HepG2 (cell line): ENCODE results near the gene C1QTNF12. TPM values are rescaled to one million over a fixed set of nuclear protein-coding genes. Genes with fewer than 3 reads are reported as not detected.

ENCODE experiments used
- ATAC-seq: fragments of 200-7000 bp; cut with Tn5 transposase; 3 replicates; pipeline ENCODE4 v1.9.1; 2020; ENCODE audit warnings: mild to moderate bottlenecking, moderate library complexity
- BruUV-seq: library from RNA; stranded (reverse); fragments of 400-500 nt; replicated peaks from 2 replicates; lab custom pipeline; 2021; lab: Mats Ljungman, UMichigan
- CTCF ChIA-PET: fragments of 300-600 bp; formaldehyde crosslinking; extraction: SDS; loops from one replicate; lab custom pipeline; 2021; ENCODE audit warnings: low total read pairs, inconsistent platforms, low intra/inter-chr PET ratio; lab: Yijun Ruan, JAX
- POLR2A ChIA-PET: fragments of 350-600 bp; sonication (Branson Sonifier 250); formaldehyde crosslinking; loops from one replicate; lab custom pipeline; 2020; ENCODE audit warnings: antibody characterized with exemption, inconsistent platforms; lab: Yijun Ruan, JAX
- DNase-seq: peaks from one replicate; pipeline ENCODE4 v3.0.0-alpha.2; 2015; ENCODE audit warnings: low spot score
- FAIRE-seq: peaks from 3 replicates; lab custom pipeline; 2011; peaks lifted over from hg19 to GRCh38; lab: Jason Lieb, UNC
- H2AFZ ChIP-seq: one replicate; pipeline ENCODE4 v1.6.1; 2011; ENCODE audit warnings: low read length, inconsistent platforms
- H3K27ac ChIP-seq: fragments of 300-600 bp; 3 replicates; pipeline ENCODE4 v1.8.0; 2011; ENCODE audit warnings: mixed run types, mild to moderate bottlenecking, mixed read lengths, low read length, inconsistent platforms; ENCODE audit not compliant: insufficient read depth; ENCODE audit errors: extremely low read length
- H3K27me3 ChIP-seq, 2 experiments: fragments of 200-600 bp in 1 of 2; 2 replicates in 1 of 2; 3 replicates in 1 of 2; pipeline versions ENCODE4 v1.6.0 to v1.8.0; 2011; ENCODE audit warnings: low read length in 2 of 2, mild to moderate bottlenecking in 2 of 2, moderate library complexity in 2 of 2, inconsistent platforms in 1 of 2; ENCODE audit not compliant: insufficient read depth in 2 of 2, control insufficient read depth in 1 of 2
- H3K36me3 ChIP-seq, 2 experiments: fragments of 200-600 bp in 1 of 2; replicated peaks in 1 of 2; 2 replicates in 1 of 2; 3 replicates in 1 of 2; pipeline versions ENCODE4 v1.5.1 to v1.8.0; 2011; ENCODE audit warnings: low read length in 2 of 2, inconsistent platforms in 1 of 2; ENCODE audit not compliant: insufficient read depth in 2 of 2, control insufficient read depth in 1 of 2
- H3K4me1 ChIP-seq: 2 replicates; pipeline ENCODE4 v1.5.1; 2012; ENCODE audit warnings: low read length, inconsistent platforms; ENCODE audit not compliant: insufficient read depth
- H3K4me2 ChIP-seq: 2 replicates; pipeline ENCODE4 v1.6.0; 2011; ENCODE audit warnings: low read depth, low read length, inconsistent platforms
- H3K4me3 ChIP-seq, 3 experiments: fragments of 200-600 bp in 1 of 3; sonication (generic), shearing (Covaris generic) in 1 of 3; replicated peaks in 1 of 3; 2 replicates each; pipeline ENCODE4 v1.5.1; 2011 to 2016; ENCODE audit warnings: low read length in 3 of 3, inconsistent platforms in 2 of 3, low read depth in 2 of 3, mild to moderate bottlenecking in 2 of 3, control low read depth in 1 of 3, mixed read lengths in 1 of 3; ENCODE audit not compliant: insufficient read depth in 1 of 3
- H3K79me2 ChIP-seq: one replicate; pipeline ENCODE4 v1.6.1; 2011; ENCODE audit warnings: low read length, inconsistent platforms; ENCODE audit not compliant: insufficient read depth
- H3K9ac ChIP-seq: 2 replicates; pipeline ENCODE4 v1.6.0; 2011; ENCODE audit warnings: mild to moderate bottlenecking, low read depth, low read length, inconsistent platforms; ENCODE audit not compliant: insufficient read depth
- H3K9me3 ChIP-seq: 2 replicates; pipeline ENCODE4 v1.5.1; 2012; ENCODE audit warnings: mild to moderate bottlenecking, low read length
- H4K20me1 ChIP-seq: 2 replicates; pipeline ENCODE4 v1.6.0; 2011; ENCODE audit warnings: inconsistent platforms, mild to moderate bottlenecking, low read length, moderate library complexity; ENCODE audit not compliant: insufficient read depth
- KAT7 ChIP-seq: IDR thresholded peaks from 2 replicates; pipeline ENCODE4 v1.6.1; 2018; ENCODE audit warnings: borderline replicate concordance, missing compliant biosample characterization
- KLF11 ChIP-seq: IDR thresholded peaks from 2 replicates; pipeline ENCODE4 v1.6.1; 2016; ENCODE audit warnings: missing compliant biosample characterization
- KLF15 ChIP-seq: sonication (generic); formaldehyde crosslinking; IDR thresholded peaks from 2 replicates; pipeline ENCODE4 v1.8.1; 2023; ENCODE audit warnings: borderline replicate concordance, mild to moderate bottlenecking, inconsistent platforms, missing genetic modification reagents, mixed read lengths
- MIER3 ChIP-seq: IDR thresholded peaks from 2 replicates; pipeline ENCODE4 v1.6.1; 2016; ENCODE audit warnings: missing compliant biosample characterization, borderline replicate concordance
- NFYB ChIP-seq: sonication (generic); formaldehyde crosslinking; IDR thresholded peaks from 2 replicates; pipeline ENCODE4 v1.4.0; 2020; ENCODE audit warnings: missing genetic modification reagents
- NR3C1 ChIP-seq: sonication (generic); formaldehyde crosslinking; IDR thresholded peaks from 2 replicates; pipeline ENCODE4 v1.4.0; 2020; ENCODE audit warnings: missing genetic modification reagents
- PHF8 ChIP-seq: sonication (generic); formaldehyde crosslinking; IDR thresholded peaks from 2 replicates; pipeline ENCODE4 v1.5.0; 2020; ENCODE audit warnings: missing genetic modification reagents
- RERE ChIP-seq: IDR thresholded peaks from 2 replicates; pipeline ENCODE4 v1.6.1; 2016; ENCODE audit warnings: low read depth, missing genetic modification reagents, missing compliant biosample characterization
- SALL1 ChIP-seq: sonication (generic); formaldehyde crosslinking; IDR thresholded peaks from 2 replicates; pipeline ENCODE4 v1.8.0; 2022; ENCODE audit warnings: mild to moderate bottlenecking, missing genetic modification reagents
- SIX1 ChIP-seq: sonication (generic); formaldehyde crosslinking; IDR thresholded peaks from 2 replicates; pipeline ENCODE4 v1.4.0; 2020; ENCODE audit warnings: missing genetic modification reagents, borderline replicate concordance
- SMAD1 ChIP-seq: sonication (generic); formaldehyde crosslinking; IDR thresholded peaks from 2 replicates; pipeline ENCODE4 v1.4.0; 2020; ENCODE audit warnings: missing genetic modification reagents, low read depth, mild to moderate bottlenecking, borderline replicate concordance
- SMYD3 ChIP-seq: sonication (generic); formaldehyde crosslinking; IDR thresholded peaks from 2 replicates; pipeline ENCODE4 v1.8.1; 2023; ENCODE audit warnings: mild to moderate bottlenecking, missing genetic modification reagents
- SOX5 ChIP-seq: IDR thresholded peaks from 2 replicates; pipeline ENCODE4 v1.6.1; 2016; ENCODE audit warnings: borderline replicate concordance
- ZNF18 ChIP-seq: sonication (generic); formaldehyde crosslinking; IDR thresholded peaks from 2 replicates; pipeline ENCODE4 v1.8.0; 2022; ENCODE audit warnings: mild to moderate bottlenecking, missing genetic modification reagents; ENCODE audit not compliant: insufficient replicate concordance
- ZNF431 ChIP-seq: sonication (generic); formaldehyde crosslinking; IDR thresholded peaks from 2 replicates; pipeline ENCODE4 v1.9.0; 2022; ENCODE audit warnings: missing genetic modification reagents, low read depth, mild to moderate bottlenecking, borderline replicate concordance
- ZNF572 ChIP-seq: sonication (generic); formaldehyde crosslinking; IDR thresholded peaks from 2 replicates; pipeline ENCODE4 v1.5.1; 2020; ENCODE audit warnings: mild to moderate bottlenecking, missing genetic modification reagents
- ZNF614 ChIP-seq: IDR thresholded peaks from 2 replicates; pipeline ENCODE4 v1.6.1; 2018; ENCODE audit warnings: missing biosample characterization, missing genetic modification reagents, inconsistent platforms, borderline replicate concordance
- WGBS: methylation state at CpG from one replicate; pipeline ENCODE4 v1.1.6; 2017; ENCODE audit warnings: low lambda C conversion rate; 5-methylcytosine and 5-hydroxymethylcytosine counted together
- in situ Hi-C: cut with HindIII; loops from 2 replicates; pipeline ENCODE4 v1.10.0; 2017; ENCODE audit warnings: low pct_unique_long_range_greater_than_20kb; ENCODE audit not compliant: extremely low pct_ligation_motif_present
- intact Hi-C: fragments of 100-400 bp; cut with micrococcal nuclease; formaldehyde crosslinking; loops from one replicate; pipeline ENCODE4 v1.10.0; 2022; ENCODE audit not compliant: unreplicated experiment
- polyA plus RNA-seq, 8 experiments: library from polyadenylated mRNA; depleted of rRNA in 3 of 8; stranded (reverse) in 7 of 8; unstranded in 1 of 8; fragments of >200 nt; fragmentation: Illumina TruSeq in 4 of 8; extraction: Trizol in 4 of 8; gene quantifications; 2 replicates each; pipeline versions ENCODE4 v1.2.1 to v1.2.3, GENCODE V29; 2011 to 2016; ENCODE audit warnings: low read depth in 4 of 8, missing spikeins in 1 of 8, mixed read lengths in 1 of 8; ENCODE audit not compliant: insufficient read depth in 1 of 8
- total RNA-seq, 5 experiments: library from RNA; depleted of rRNA; stranded (reverse); fragments of >200 nt; fragmentation: Illumina TruSeq; extraction: Trizol; gene quantifications; 2 replicates each; pipeline ENCODE4 v1.2.3, GENCODE V29; 2016; ENCODE audit warnings: low read depth in 1 of 5

Gene C1QTNF12
- total and polyA plus RNA-seq, 2 of the 13 experiments (the other 11 are each of a cell fraction or from before 2014, with no cell fraction given): 0.18 to 0.64 TPM

DNA sequence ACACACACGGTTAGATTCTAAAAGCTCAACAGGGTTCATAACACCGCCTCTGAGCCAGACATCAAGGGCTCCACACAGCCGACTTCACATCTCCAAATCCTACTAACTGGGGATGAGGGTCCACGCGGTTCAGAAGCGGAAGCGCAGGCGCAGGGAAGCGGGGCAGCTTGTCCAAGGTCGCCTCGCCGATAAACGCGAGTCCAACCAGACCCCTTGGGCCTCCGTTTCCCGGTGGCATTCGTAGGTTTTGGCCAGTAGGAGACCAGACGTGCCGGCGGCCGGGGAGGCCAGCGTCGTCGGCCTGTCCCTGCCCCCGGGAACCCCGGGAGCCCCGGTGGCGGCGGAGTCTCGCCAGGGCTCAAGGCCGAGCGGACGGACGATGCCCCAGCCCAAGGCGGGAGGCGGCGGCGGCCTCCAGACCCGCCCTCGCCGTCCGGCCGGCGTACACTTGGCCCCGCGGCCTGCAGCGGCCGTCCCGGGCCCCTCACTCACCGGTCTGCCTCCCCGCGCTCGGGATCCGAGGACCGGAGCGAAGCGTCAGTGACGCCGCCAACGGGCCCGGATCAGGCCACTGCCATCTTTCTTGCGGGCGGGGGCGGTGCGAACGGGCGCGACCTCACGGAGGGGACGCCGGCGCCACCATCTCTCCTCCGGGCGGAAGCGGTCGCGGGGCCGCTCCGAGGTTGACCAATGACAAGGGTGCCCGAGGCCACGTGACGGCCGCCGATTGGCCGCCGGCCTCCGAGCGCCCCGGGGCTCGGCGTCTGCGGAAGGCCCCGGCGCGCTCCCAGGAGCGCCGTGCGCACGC, 14.9 kb downstream of the C1QTNF12 start, which contains the start of gene SDF4:
Gene SDF4 (minus strand): TSS at position 602 of the 808 bp plus-strand sequence. CDS start 3,229 bp downstream, outside the sequence.
- in situ Hi-C loops: no loop called here
- ATAC-seq (peak; percentile 84), FAIRE-seq (peak; percentile 36), DNase-seq (peak; percentile 88)
- H3K27me3 ChIP-seq: no peaks in the 10 kb centered on the region; a peak in 2 of 5 replicates
- POLR2A ChIA-PET: interaction anchor here (0.9 to 2.7 kb wide), 12 partner anchors 8 to 231 kb away, joined by 3 to 25 read pairs (median 6); partner anchors contain the start of genes C1orf159, HES4 and UBE2J2
- H3K9me3 ChIP-seq: no peaks in the 10 kb centered on the region
- WGBS: 0% methylated on average over 5 of the region's 99 CpGs
- H3K27ac ChIP-seq: peak within 1 kb of the TSS; percentile 88
- no TSS peak for BruUV-seq
- intact Hi-C loops: loop anchor here (5.0 to 10.0 kb wide), 3 partner anchors 57 to 227 kb away; partner anchors contain the start of genes HES4 and TTLL10
- H3K79me2 ChIP-seq: peaks cover 41% of the 10 kb centered on the region
- H2AFZ ChIP-seq: no peak within 1 kb of the TSS
- CTCF ChIA-PET: interaction anchor here (0.8 to 2.1 kb wide), 3 partner anchors 108 to 110 kb away, joined by 3 to 5 read pairs (median 3); no protein-coding TSS in a partner anchor
- peaks cover 12 to 20% of the 10 kb centered on the region in 2 experiments; a peak in 4 of 5 replicates for H3K36me3 ChIP-seq
- H4K20me1 ChIP-seq: no peaks in the 10 kb centered on the region
- peaks cover 58% of the 10 kb centered on the region for H3K4me1 ChIP-seq
- peak within 1 kb of the TSS; percentile 73 to 93 (median 91) for H3K4me3 ChIP-seq
- peak within 1 kb of the TSS; percentile 85 for H3K4me2 ChIP-seq
- H3K9ac ChIP-seq: peak within 1 kb of the TSS; percentile 98
- TF ChIP-seq ZNF431 (CRISPR knock-in tag) (peak; percentile 88), ZNF614 (CRISPR knock-in tag) (peak; percentile 47; the same call in 1 of the 2 replicates), MIER3 (CRISPR knock-in tag) (peak; percentile 56; the same call in 1 of the 2 replicates), ZNF572 (CRISPR knock-in tag) (no peak), NFYB (CRISPR knock-in tag) (peak; percentile 89), KAT7 (peak; percentile 88), PHF8 (CRISPR knock-in tag) (peak; percentile 82), ZNF18 (CRISPR knock-in tag) (peak; percentile 77), SALL1 (peak; percentile 74), RERE (CRISPR knock-in tag) (0 out of 2 replicates have a peak, but pooled peaks have one; percentile 19), KLF11 (no peak), SMAD1 (CRISPR knock-in tag) (no peak; the same call in 1 of the 2 replicates), SOX5 (CRISPR knock-in tag) (peak; percentile 46; the same call in 1 of the 2 replicates), KLF15 (CRISPR knock-in tag) (no peak), SIX1 (CRISPR knock-in tag) (no peak), SMYD3 (CRISPR knock-in tag) (no peak), NR3C1 (CRISPR knock-in tag) (no peak)
